HepG2 (cell line): ENCODE measurements around the gene DAB1. TPM values are rescaled to one million over a fixed set of nuclear protein-coding genes. Genes with fewer than 3 reads are reported as not detected.
A peak's percentile ranks its signal among the peaks of the same experiment; 100 is the strongest.

Experiments used
- CCAR2 ChIP-seq: fragments of 200-400 bp; formaldehyde crosslinking; optimal IDR thresholded peaks from 2 replicates; pipeline ENCODE3; 2018; ENCODE audit warnings: low read depth, mild to moderate bottlenecking, low read length, moderate library complexity
- FOXP4 ChIP-seq: sonication (generic); formaldehyde crosslinking; IDR thresholded peaks from 2 replicates; pipeline ENCODE4 v1.4.0; 2020; ENCODE audit warnings: missing genetic modification reagents
- HDAC1 ChIP-seq: sonication (generic); formaldehyde crosslinking; IDR thresholded peaks from 2 replicates; pipeline ENCODE4 v1.5.1; 2020; ENCODE audit warnings: mild to moderate bottlenecking, missing genetic modification reagents
- HES4 ChIP-seq: sonication (generic); formaldehyde crosslinking; IDR thresholded peaks from 2 replicates; pipeline ENCODE4 v1.9.0; 2021; ENCODE audit warnings: mild to moderate bottlenecking, missing genetic modification reagents, borderline replicate concordance
- HOXA5 ChIP-seq: sonication (generic); formaldehyde crosslinking; IDR thresholded peaks from 2 replicates; pipeline ENCODE4 v1.4.0; 2020; ENCODE audit warnings: missing genetic modification reagents
- ZNF263 ChIP-seq: sonication (generic); formaldehyde crosslinking; IDR thresholded peaks from 2 replicates; pipeline ENCODE4 v1.4.0; 2020; ENCODE audit warnings: missing genetic modification reagents
- ZNF605 ChIP-seq: sonication (generic); formaldehyde crosslinking; IDR thresholded peaks from 2 replicates; pipeline ENCODE4 v1.8.0; 2022; ENCODE audit warnings: mild to moderate bottlenecking, missing genetic modification reagents
- ZNF766 ChIP-seq: sonication (generic); formaldehyde crosslinking; IDR thresholded peaks from 2 replicates; pipeline ENCODE4 v1.5.0; 2020; ENCODE audit warnings: missing genetic modification reagents, borderline replicate concordance
- ZNF800 ChIP-seq: sonication (generic); formaldehyde crosslinking; IDR thresholded peaks from 2 replicates; pipeline ENCODE4 v1.4.0; 2020; ENCODE audit warnings: missing genetic modification reagents
- polyA plus RNA-seq, 8 experiments: library from polyadenylated mRNA; depleted of rRNA in 3 of 8; stranded (reverse) in 7 of 8; unstranded in 1 of 8; fragments of >200 nt; fragmentation: Illumina TruSeq in 4 of 8; extraction: Trizol in 4 of 8; gene quantifications; 2 replicates each; pipeline versions ENCODE4 v1.2.1 to v1.2.3, GENCODE V29; 2011 to 2016; ENCODE audit warnings: low read depth in 4 of 8, missing spikeins in 1 of 8, mixed read lengths in 1 of 8; ENCODE audit not compliant: insufficient read depth in 1 of 8
- total RNA-seq, 5 experiments: library from RNA; depleted of rRNA; stranded (reverse); fragments of >200 nt; fragmentation: Illumina TruSeq; extraction: Trizol; gene quantifications; 2 replicates each; pipeline ENCODE4 v1.2.3, GENCODE V29; 2016; ENCODE audit warnings: low read depth in 1 of 5
- TF ChIP-seq, protein P1 (sequence below): sonication (generic); formaldehyde crosslinking; IDR thresholded peaks from 2 replicates; pipeline ENCODE4 v1.5.1; 2020; ENCODE audit warnings: mild to moderate bottlenecking, missing genetic modification reagents
- TF ChIP-seq, protein P2 (sequence below): IDR thresholded peaks from 2 replicates; pipeline ENCODE4 v1.6.1; 2012; ENCODE audit warnings: inconsistent platforms
- TF ChIP-seq, protein P3 (sequence below): sonication (generic); formaldehyde crosslinking; conservative IDR thresholded peaks from 2 replicates; pipeline ENCODE4 v1.4.0; 2020; ENCODE audit warnings: missing genetic modification reagents
- TF ChIP-seq, protein P4 (sequence below), 2 experiments: sonication (generic) in 1 of 2; formaldehyde crosslinking in 1 of 2; IDR thresholded peaks; 2 replicates each; pipeline versions ENCODE4 v1.4.0 to v1.6.1; 2018 to 2020; ENCODE audit warnings: missing genetic modification reagents in 2 of 2, borderline replicate concordance in 1 of 2, low read depth in 1 of 2, mild to moderate bottlenecking in 1 of 2, missing biosample characterization in 1 of 2

The DAB1 gene
- total and polyA plus RNA-seq, 2 of the 13 experiments (the other 11 are each of a cell fraction or from before 2014, with no cell fraction given): 0.04 to 0.13 TPM

- TF ChIP-seq ZNF800: peak; percentile 89
- TF ChIP-seq, protein P1, sequence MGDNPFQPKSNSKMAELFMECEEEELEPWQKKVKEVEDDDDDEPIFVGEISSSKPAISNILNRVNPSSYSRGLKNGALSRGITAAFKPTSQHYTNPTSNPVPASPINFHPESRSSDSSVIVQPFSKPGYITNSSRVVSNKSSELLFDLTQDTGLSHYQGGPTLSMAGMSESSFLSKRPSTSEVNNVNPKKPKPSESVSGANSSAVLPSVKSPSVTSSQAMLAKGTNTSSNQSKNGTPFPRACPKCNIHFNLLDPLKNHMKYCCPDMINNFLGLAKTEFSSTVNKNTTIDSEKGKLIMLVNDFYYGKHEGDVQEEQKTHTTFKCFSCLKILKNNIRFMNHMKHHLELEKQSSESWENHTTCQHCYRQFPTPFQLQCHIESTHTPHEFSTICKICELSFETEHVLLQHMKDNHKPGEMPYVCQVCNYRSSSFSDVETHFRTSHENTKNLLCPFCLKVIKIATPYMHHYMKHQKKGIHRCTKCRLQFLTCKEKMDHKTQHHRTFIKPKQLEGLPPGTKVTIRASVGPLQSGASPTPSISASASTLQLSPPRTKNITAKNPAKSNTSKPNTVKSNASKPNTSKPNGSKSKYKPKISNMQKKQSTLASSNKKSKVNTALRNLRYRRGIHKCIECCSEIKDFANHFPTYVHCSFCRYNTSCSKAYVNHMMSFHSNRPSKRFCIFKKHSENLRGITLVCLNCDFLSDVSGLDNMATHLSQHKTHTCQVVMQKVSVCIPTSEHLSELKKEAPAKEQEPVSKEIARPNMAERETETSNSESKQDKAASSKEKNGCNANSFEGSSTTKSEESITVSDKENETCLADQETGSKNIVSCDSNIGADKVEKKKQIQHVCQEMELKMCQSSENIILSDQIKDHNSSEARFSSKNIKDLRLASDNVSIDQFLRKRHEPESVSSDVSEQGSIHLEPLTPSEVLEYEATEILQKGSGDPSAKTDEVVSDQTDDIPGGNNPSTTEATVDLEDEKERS (CRISPR knock-in tag): no peak
- 0 out of 2 replicates have a peak, but pooled peaks have one; percentile 34 for TF ChIP-seq HOXA5
- no peak for TF ChIP-seq HDAC1 (CRISPR knock-in tag)
- TF ChIP-seq CCAR2: no peak
- TF ChIP-seq, protein P2, sequence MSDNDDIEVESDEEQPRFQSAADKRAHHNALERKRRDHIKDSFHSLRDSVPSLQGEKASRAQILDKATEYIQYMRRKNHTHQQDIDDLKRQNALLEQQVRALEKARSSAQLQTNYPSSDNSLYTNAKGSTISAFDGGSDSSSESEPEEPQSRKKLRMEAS: peak; percentile 67
- TF ChIP-seq, protein P3, sequence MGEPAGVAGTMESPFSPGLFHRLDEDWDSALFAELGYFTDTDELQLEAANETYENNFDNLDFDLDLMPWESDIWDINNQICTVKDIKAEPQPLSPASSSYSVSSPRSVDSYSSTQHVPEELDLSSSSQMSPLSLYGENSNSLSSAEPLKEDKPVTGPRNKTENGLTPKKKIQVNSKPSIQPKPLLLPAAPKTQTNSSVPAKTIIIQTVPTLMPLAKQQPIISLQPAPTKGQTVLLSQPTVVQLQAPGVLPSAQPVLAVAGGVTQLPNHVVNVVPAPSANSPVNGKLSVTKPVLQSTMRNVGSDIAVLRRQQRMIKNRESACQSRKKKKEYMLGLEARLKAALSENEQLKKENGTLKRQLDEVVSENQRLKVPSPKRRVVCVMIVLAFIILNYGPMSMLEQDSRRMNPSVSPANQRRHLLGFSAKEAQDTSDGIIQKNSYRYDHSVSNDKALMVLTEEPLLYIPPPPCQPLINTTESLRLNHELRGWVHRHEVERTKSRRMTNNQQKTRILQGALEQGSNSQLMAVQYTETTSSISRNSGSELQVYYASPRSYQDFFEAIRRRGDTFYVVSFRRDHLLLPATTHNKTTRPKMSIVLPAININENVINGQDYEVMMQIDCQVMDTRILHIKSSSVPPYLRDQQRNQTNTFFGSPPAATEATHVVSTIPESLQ (CRISPR knock-in tag): no peak
- no peak for TF ChIP-seq FOXP4 (CRISPR knock-in tag)
- TF ChIP-seq, protein P4, sequence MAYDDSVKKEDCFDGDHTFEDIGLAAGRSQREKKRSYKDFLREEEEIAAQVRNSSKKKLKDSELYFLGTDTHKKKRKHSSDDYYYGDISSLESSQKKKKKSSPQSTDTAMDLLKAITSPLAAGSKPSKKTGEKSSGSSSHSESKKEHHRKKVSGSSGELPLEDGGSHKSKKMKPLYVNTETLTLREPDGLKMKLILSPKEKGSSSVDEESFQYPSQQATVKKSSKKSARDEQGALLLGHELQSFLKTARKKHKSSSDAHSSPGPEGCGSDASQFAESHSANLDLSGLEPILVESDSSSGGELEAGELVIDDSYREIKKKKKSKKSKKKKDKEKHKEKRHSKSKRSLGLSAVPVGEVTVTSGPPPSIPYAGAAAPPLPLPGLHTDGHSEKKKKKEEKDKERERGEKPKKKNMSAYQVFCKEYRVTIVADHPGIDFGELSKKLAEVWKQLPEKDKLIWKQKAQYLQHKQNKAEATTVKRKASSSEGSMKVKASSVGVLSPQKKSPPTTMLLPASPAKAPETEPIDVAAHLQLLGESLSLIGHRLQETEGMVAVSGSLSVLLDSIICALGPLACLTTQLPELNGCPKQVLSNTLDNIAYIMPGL (CRISPR knock-in tag; IDR thresholded peaks at IDR 0.05; ENCODE audit: borderline replicate concordance in 1 of 2, low read depth in 1 of 2): peak; percentile 25 to 46; a peak in 2 of 4 replicates
- no peak for TF ChIP-seq ZNF766 (CRISPR knock-in tag)
- TF ChIP-seq ZNF605: 0 out of 2 replicates have a peak, but pooled peaks have one; percentile 37
- 0 out of 2 replicates have a peak, but pooled peaks have one; percentile 29 for TF ChIP-seq ZNF263 (CRISPR knock-in tag)
- TF ChIP-seq HES4: no peak
Measured at GRCh38 chr1:57424231-57425027, 569 bp upstream of the DAB1 start (continued).
